OCI-LY3 (cell line): ENCODE results near the gene CLCN2.

Source experiments
- EZH2phosphoT487 ChIP-seq: fragments of 200-600 bp; shearing (Covaris generic); IDR thresholded peaks from 2 replicates; pipeline ENCODE4 v1.6.1; 2018; ENCODE audit warnings: antibody characterized with exemption, mixed run types, low read depth
- TF ChIP-seq, protein P1 (sequence below): fragments of 200-600, 300-600 bp; sonication (generic); IDR thresholded peaks from 2 replicates; pipeline ENCODE4 v1.5.1; 2014; ENCODE audit warnings: antibody characterized with exemption, low read length, low read depth

DNA sequence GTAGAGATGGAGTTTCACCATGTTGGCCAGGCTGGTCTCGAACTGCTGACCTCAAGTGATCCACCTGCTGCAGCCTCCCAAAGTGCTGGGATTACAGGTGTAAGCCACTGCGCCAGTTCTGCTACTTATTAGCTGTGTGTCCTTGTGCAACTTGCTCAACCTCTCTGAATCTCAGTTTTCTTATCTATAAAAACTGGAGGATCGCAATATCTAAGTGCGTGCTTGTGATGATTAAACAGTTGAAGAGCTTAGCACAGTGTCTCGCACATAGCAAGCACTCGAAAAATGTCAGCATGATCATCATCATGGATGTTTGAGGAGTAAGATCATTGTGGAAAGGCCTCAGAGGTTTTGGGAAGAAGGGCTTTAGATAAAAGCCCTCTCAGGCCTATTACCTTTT lies 10.8 kb downstream of the CLCN2 start:
- TF ChIP-seq, protein P1, sequence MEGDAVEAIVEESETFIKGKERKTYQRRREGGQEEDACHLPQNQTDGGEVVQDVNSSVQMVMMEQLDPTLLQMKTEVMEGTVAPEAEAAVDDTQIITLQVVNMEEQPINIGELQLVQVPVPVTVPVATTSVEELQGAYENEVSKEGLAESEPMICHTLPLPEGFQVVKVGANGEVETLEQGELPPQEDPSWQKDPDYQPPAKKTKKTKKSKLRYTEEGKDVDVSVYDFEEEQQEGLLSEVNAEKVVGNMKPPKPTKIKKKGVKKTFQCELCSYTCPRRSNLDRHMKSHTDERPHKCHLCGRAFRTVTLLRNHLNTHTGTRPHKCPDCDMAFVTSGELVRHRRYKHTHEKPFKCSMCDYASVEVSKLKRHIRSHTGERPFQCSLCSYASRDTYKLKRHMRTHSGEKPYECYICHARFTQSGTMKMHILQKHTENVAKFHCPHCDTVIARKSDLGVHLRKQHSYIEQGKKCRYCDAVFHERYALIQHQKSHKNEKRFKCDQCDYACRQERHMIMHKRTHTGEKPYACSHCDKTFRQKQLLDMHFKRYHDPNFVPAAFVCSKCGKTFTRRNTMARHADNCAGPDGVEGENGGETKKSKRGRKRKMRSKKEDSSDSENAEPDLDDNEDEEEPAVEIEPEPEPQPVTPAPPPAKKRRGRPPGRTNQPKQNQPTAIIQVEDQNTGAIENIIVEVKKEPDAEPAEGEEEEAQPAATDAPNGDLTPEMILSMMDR = no peak
- no peak for TF ChIP-seq EZH2phosphoT487
